Sigmoid colon (tissue), 7 donors: ENCODE results near the gene PDE9A. TPM values are rescaled to one million over a fixed set of nuclear protein-coding genes. Genes with fewer than 3 reads are reported as not detected.
A peak's percentile ranks its signal among the peaks of the same experiment; 100 is the strongest.

ENCODE experiments used
- DNase-seq: peaks from one replicate; pipeline ENCODE4 v3.0.0-alpha.2; 2019
- H3K27ac ChIP-seq, 4 donors: fragments of 200-600 bp; sonication (generic); one replicate each; pipeline ENCODE4 v1.5.1; 2016 to 2019; ENCODE audit warnings: mild to moderate bottlenecking in 1 of 4
- H3K27me3 ChIP-seq, 3 donors: fragments of 200-600 bp; sonication (generic); one replicate each; pipeline ENCODE4 v1.5.1; 2019; ENCODE audit warnings: mild to moderate bottlenecking in 1 of 3
- H3K36me3 ChIP-seq, 4 donors: fragments of 200-600 bp; sonication (generic); one replicate each; pipeline ENCODE4 v1.5.1; 2016 to 2019
- H3K4me1 ChIP-seq, 4 donors: fragments of 200-600 bp; sonication (generic); one replicate each; pipeline ENCODE4 v1.5.1; 2017 to 2019
- H3K4me3 ChIP-seq, 4 donors: fragments of 200-600 bp; sonication (generic); one replicate each; pipeline ENCODE4 v1.5.1; 2017 to 2019; ENCODE audit warnings: mild to moderate bottlenecking in 2 of 4, moderate library complexity in 1 of 4
- H3K9me3 ChIP-seq, 4 donors: fragments of 200-600 bp in 3 of 4; sonication (generic) in 3 of 4; one replicate each; pipeline versions ENCODE4 v1.5.1 to v1.6.1; 2013 to 2019
- EP300 ChIP-seq, 4 donors: sonication (generic); formaldehyde crosslinking; IDR thresholded peaks; one replicate each; pipeline ENCODE4 v1.6.1; 2017; ENCODE audit warnings: antibody characterized with exemption in 4 of 4
- POLR2A ChIP-seq, 2 donors: fragments of 450-650 bp; IDR thresholded peaks; one replicate each; pipeline ENCODE4 v1.6.1; 2016; ENCODE audit warnings: antibody characterized with exemption in 2 of 2, mild to moderate bottlenecking in 2 of 2, moderate library complexity in 2 of 2
- POLR2AphosphoS5 ChIP-seq, 4 donors: sonication (generic); formaldehyde crosslinking; IDR thresholded peaks; one replicate each; pipeline ENCODE4 v1.6.1; 2017; ENCODE audit warnings: antibody characterized with exemption in 4 of 4
- WGBS, 2 donors: extraction: QIAGEN DNeasy Blood & Tissue Kit; methylation state at CpG; one replicate each; pipeline ENCODE4 v1.1.7; 2013; 5-methylcytosine and 5-hydroxymethylcytosine counted together
- intact Hi-C: fragments of 100-400 bp; cut with DNase I; formaldehyde crosslinking; loops from one replicate; pipeline ENCODE4 v1.15.1; 2023
- polyA plus RNA-seq, 3 donors: library from polyadenylated mRNA; stranded (reverse); fragments of 200-250 nt; gene quantifications; one replicate each; pipeline ENCODE4 v1.2.3, GENCODE V29; 2013
- total RNA-seq, 4 donors: library from RNA; depleted of rRNA; stranded (reverse); fragments of >200 nt; gene quantifications; one replicate each; pipeline ENCODE4 v1.1.0, GENCODE V29; 2016
- TF ChIP-seq, protein P1 (sequence below), 4 experiments: fragments of 450-650 bp in 3 of 4; fragments of 200-600 bp in 1 of 4; IDR thresholded peaks; one replicate each; pipeline ENCODE4 v1.5.1; 2016 to 2019; ENCODE audit warnings: antibody characterized with exemption in 4 of 4, mild to moderate bottlenecking in 3 of 4, moderate library complexity in 2 of 4
- donor health status: healthy with polysubstance abuse.
- donor health status: Bipolar disorder and iron deficiency.
- donor health status: healthy.

Gene PDE9A
- total and polyA plus RNA-seq, 7 donors: 71.6 to 433 (median 102) TPM

DNA sequence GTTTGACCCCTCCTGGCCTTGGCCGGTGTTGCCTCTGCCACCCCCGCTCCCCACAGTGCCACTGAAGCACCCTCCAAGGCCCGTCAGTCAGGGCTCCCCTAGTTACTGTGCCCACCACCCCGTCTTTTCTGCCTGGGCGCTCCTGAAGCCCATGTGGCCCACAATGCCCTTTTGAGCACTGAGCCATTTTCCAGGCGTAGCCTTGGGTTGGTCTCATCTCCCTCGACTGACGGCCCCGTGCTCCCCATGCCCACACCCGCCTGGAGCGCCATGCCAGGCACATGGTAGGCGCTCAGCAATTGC, 118.0 kb downstream of the PDE9A start:
- no peak for DNase-seq
- whole genome bisulfite sequencing, 2 donors: 95% methylated on average over 12 of the region's 12 CpGs
- peaks cover 64 to 98% (median 81%) of the 10 kb centered on the region in 4 donors for H3K36me3 ChIP-seq
- TF ChIP-seq, protein P1, sequence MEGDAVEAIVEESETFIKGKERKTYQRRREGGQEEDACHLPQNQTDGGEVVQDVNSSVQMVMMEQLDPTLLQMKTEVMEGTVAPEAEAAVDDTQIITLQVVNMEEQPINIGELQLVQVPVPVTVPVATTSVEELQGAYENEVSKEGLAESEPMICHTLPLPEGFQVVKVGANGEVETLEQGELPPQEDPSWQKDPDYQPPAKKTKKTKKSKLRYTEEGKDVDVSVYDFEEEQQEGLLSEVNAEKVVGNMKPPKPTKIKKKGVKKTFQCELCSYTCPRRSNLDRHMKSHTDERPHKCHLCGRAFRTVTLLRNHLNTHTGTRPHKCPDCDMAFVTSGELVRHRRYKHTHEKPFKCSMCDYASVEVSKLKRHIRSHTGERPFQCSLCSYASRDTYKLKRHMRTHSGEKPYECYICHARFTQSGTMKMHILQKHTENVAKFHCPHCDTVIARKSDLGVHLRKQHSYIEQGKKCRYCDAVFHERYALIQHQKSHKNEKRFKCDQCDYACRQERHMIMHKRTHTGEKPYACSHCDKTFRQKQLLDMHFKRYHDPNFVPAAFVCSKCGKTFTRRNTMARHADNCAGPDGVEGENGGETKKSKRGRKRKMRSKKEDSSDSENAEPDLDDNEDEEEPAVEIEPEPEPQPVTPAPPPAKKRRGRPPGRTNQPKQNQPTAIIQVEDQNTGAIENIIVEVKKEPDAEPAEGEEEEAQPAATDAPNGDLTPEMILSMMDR (IDR thresholded peaks at IDR 0.05): no peak
- TF ChIP-seq EP300 (IDR thresholded peaks at IDR 0.05): no peak
- TF ChIP-seq POLR2A (IDR thresholded peaks at IDR 0.05): no peak
- no peak for TF ChIP-seq POLR2AphosphoS5 (IDR thresholded peaks at IDR 0.05)
- intact Hi-C loops: no loop called here
- no peaks in the 10 kb centered on the region for H3K27me3 ChIP-seq
- no peak overlapping the region for H3K4me3 ChIP-seq
- no peak overlapping the region for H3K27ac ChIP-seq
- no peaks in the 10 kb centered on the region for H3K9me3 ChIP-seq
- H3K4me1 ChIP-seq: no peaks in the 10 kb centered on the region

DNA sequence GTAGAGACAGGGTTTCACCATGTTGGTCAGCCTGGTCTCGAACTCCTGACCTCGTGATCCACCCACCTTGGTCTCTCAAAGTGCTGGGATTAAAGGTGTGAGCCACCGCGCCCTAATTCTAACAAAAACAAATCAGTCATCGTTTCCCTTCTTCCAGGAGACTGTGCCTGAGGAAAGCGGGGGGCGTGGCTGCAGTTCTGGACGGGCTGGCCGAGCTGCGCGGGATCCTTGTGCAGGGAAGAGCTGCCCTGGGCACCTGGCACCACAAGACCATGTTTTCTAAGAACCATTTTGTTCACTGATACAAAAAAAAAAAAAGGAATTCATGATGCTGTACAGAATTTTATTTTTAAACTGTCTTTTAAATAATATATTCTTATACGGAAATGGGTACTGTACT, 121.7 kb downstream of the PDE9A start:
- intact Hi-C loops: no loop called here
- no peak overlapping the region for H3K4me3 ChIP-seq
- H3K27ac ChIP-seq: no peak overlapping the region
- peaks cover 0 to 13% (median 0%) of the 10 kb centered on the region in 3 donors for H3K27me3 ChIP-seq
- no peaks in the 10 kb centered on the region for H3K9me3 ChIP-seq
- H3K36me3 ChIP-seq: peaks cover 38 to 61% (median 45%) of the 10 kb centered on the region in 4 donors
- TF ChIP-seq POLR2A (IDR thresholded peaks at IDR 0.05) (no peak), POLR2AphosphoS5 (IDR thresholded peaks at IDR 0.05) (no peak), EP300 (IDR thresholded peaks at IDR 0.05) (no peak)
- TF ChIP-seq, protein P1 (IDR thresholded peaks at IDR 0.05): no peak
- WGBS, 2 donors: 95% methylated on average over 12 of the region's 12 CpGs
- no peak for DNase-seq
- H3K4me1 ChIP-seq: no peaks in the 10 kb centered on the region

DNA sequence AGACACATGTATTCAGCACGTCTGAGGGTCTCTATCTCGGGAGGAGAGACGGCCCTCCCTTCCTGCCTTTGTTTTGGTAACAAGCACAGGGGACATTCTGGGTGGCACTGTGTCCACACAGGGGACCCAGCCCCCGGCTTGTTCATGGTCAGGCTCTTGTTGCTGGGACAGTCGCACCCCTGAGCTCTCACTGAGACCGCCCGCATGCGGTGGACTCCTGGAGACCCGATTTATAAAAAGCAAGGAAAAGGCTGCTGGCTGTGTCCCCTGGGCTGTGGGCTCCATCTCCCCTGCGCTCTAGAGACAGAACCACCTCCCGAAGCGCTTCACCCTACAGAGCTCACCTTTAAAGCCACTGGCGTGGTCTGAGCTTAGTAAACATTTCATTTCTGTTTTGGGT, 122.5 kb downstream of the PDE9A start:
- Histone ChIP-seq H3K27me3 (peaks cover 0 to 20% (median 0%) of the 10 kb centered on the region in 3 donors), H3K36me3 (peaks cover 30 to 54% (median 38%) of the 10 kb centered on the region in 4 donors), H3K27ac (no peak overlapping the region), H3K4me1 (peaks cover 0 to 4% (median under 1%) of the 10 kb centered on the region in 4 donors), H3K9me3 (no peaks in the 10 kb centered on the region), H3K4me3 (no peak overlapping the region)
- intact Hi-C loops: no loop called here
- TF ChIP-seq EP300 (IDR thresholded peaks at IDR 0.05) (no peak), POLR2A (IDR thresholded peaks at IDR 0.05) (no peak), POLR2AphosphoS5 (IDR thresholded peaks at IDR 0.05) (no peak)
- TF ChIP-seq, protein P1 (IDR thresholded peaks at IDR 0.05): no peak
- 92 to 95% methylated on average over 13 of the region's 13 CpGs for WGBS, 2 donors
- DNase-seq: no peak

DNA sequence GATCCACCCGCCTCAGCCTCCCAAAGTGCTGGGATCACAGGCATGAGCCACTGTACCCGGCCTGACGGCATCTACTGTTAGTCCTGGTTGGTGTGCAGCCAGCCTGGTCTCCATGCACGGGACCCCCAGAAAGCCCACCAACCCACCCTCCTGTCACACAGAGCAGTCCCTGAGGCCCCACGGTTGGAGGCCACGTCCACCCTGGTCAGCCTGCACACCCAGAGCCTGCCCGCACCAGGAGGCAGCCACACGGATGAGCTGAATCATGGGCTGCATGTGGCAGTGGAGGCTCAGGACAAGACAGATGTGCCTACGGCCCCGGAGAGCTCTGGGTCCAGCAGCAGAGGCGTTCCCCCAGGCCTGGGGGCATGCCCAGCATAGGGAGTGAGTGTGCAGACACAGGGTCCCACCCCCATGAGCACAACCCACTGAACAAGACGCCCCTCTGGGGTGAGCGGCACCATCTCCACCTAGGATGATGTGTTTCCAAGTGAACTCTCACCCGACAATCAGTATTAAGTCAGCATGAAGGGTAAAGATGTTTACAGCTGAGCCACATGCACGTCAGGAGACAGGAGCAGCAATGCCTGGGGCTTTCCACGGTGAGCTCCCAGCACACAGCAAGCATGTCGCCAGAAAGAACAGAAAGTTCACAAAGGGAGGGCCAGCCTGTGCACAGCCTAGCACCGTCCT, 123.8 kb downstream of the PDE9A start:
- Histone ChIP-seq H3K4me3 (no peak overlapping the region), H3K36me3 (peaks cover 19 to 40% (median 24%) of the 10 kb centered on the region in 4 donors), H3K27me3 (peaks cover 0 to 26% (median 0%) of the 10 kb centered on the region in 3 donors), H3K27ac (no peak overlapping the region), H3K9me3 (no peaks in the 10 kb centered on the region), H3K4me1 (peaks cover 0 to 15% (median 5%) of the 10 kb centered on the region in 4 donors)
- TF ChIP-seq POLR2AphosphoS5 (IDR thresholded peaks at IDR 0.05) (peak in 1 of 4 donors; percentile 17), EP300 (IDR thresholded peaks at IDR 0.05) (no peak)
- intact Hi-C loops: no loop called here
- no peak for DNase-seq
- WGBS, 2 donors: 89% methylated on average over 18 of the region's 18 CpGs

DNA sequence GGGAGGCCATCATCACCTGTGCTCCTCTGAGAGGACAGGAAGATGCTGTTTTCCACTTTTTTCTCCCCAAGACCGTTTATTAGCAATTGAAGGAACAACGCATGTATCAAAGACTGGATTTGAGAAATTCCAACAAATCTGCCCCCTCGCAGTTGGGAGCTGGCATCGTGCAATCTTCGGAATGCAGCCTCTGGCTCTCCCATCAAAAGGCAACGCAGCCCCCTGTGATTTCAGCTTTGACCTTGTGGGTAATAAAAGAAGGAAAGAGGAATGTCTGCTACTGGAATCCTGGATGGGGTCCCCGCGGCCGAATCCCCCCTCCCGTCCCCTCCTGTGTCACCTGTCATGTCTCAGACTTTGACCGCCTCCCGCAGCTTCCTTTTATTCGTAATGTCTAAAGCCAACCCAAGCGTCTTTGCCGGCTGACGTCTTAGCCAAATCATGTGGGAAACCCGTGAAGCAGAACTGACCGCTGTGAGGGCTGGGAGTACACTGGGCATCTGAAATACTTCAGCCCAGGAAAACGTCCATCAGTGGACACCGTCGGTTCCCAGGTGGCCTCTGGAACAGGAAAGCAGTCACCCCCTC, 124.4 kb downstream of the PDE9A start:
- Histone ChIP-seq H3K4me1 (peaks cover 0 to 15% (median 5%) of the 10 kb centered on the region in 4 donors), H3K4me3 (no peak overlapping the region), H3K27ac (peak overlapping the region in 2 of 4 donors; percentile 2 to 10), H3K27me3 (peaks cover 0 to 29% (median 0%) of the 10 kb centered on the region in 3 donors), H3K9me3 (no peaks in the 10 kb centered on the region), H3K36me3 (peaks cover 13 to 34% (median 20%) of the 10 kb centered on the region in 4 donors)
- TF ChIP-seq, protein P1 (IDR thresholded peaks at IDR 0.05): no peak
- peak in 2 of 4 donors; percentile 12 to 20 for TF ChIP-seq POLR2AphosphoS5 (IDR thresholded peaks at IDR 0.05)
- 67 to 86% methylated on average over 21 of the region's 21 CpGs for WGBS, 2 donors
- intact Hi-C loops: no loop called here
- DNase-seq: no peak
